PC-3 (cell line): Measurements from ENCODE around the gene NCAPG. TPM values are rescaled to one million over a fixed set of nuclear protein-coding genes. Genes with fewer than 3 reads are reported as not detected.
A peak's percentile ranks its signal among the peaks of the same experiment; 100 is the strongest.

Experiments used
- ATAC-seq: fragments of 200-7000 bp; cut with Tn5 transposase; 2 replicates; pipeline ENCODE4 v1.9.1; 2020; ENCODE audit warnings: mild to moderate bottlenecking, moderate library complexity
- Bru-seq: library from RNA; stranded (reverse); fragments of 400-500 nt; gene quantifications from one replicate; lab custom pipeline; 2021; lab: Mats Ljungman, UMichigan
- BruChase-seq, 2 experiments: library from RNA; stranded (reverse); fragments of 400-500 nt; gene quantifications; one replicate each; lab custom pipeline; 2021; lab: Mats Ljungman, UMichigan
- BruUV-seq: library from RNA; stranded (reverse); fragments of 400-500 nt; replicated peaks from 2 replicates; lab custom pipeline; 2021; lab: Mats Ljungman, UMichigan
- CTCF ChIA-PET: fragments of 300-600 bp; sonication (Branson Sonifier 250); formaldehyde crosslinking; loops from one replicate; lab custom pipeline; 2022; ENCODE audit warnings: antibody characterized with exemption; lab: Charles Lee
- POLR2A ChIA-PET: fragments of 300-600 bp; sonication (Branson Sonifier 250); formaldehyde crosslinking; loops from one replicate; lab custom pipeline; 2022; ENCODE audit warnings: antibody characterized with exemption; ENCODE audit not compliant: unreplicated experiment; lab: Charles Lee
- DNase-seq: peaks from one replicate; pipeline ENCODE4 v3.0.0-alpha.2; 2015
- H2AFZ ChIP-seq: fragments of 300-600 bp; sonication (generic); 2 replicates; pipeline ENCODE4 v1.6.0; 2016; ENCODE audit warnings: antibody characterized with exemption, low read length
- H3F3A ChIP-seq: fragments of 300-600 bp; sonication (generic); one replicate; pipeline ENCODE4 v1.6.0; 2017; ENCODE audit warnings: antibody characterized with exemption, low read length, control low read depth, mild to moderate bottlenecking; ENCODE audit not compliant: unreplicated experiment
- H3K27ac ChIP-seq: fragments of 300-600 bp; sonication (generic); 2 replicates; pipeline ENCODE4 v1.5.1; 2016; ENCODE audit warnings: mild to moderate bottlenecking, low read length
- H3K27me3 ChIP-seq: fragments of 300-600 bp; sonication (generic); 2 replicates; pipeline ENCODE4 v1.6.1; 2016; ENCODE audit warnings: low read length, mixed read lengths
- H3K36me3 ChIP-seq: fragments of 300-600 bp; sonication (generic); 2 replicates; pipeline ENCODE4 v1.6.1; 2016; ENCODE audit warnings: low read depth, mixed run types, low read length, mixed read lengths
- H3K4me1 ChIP-seq: fragments of 300-600 bp; sonication (generic); 2 replicates; pipeline ENCODE4 v1.5.1; 2016; ENCODE audit warnings: low read length; ENCODE audit not compliant: insufficient read depth
- H3K4me2 ChIP-seq: fragments of 300-600 bp; sonication (generic); 2 replicates; pipeline ENCODE4 v1.6.0; 2016; ENCODE audit warnings: low read length
- H3K4me3 ChIP-seq: fragments of 300-600 bp; sonication (generic); 2 replicates; pipeline ENCODE4 v1.5.1; 2016; ENCODE audit warnings: mild to moderate bottlenecking, low read length, mixed read lengths
- H3K79me2 ChIP-seq: fragments of 300-600 bp; sonication (generic); 2 replicates; pipeline ENCODE4 v1.6.1; 2017; ENCODE audit warnings: low read length, mixed read lengths
- H3K9ac ChIP-seq: fragments of 300-600 bp; sonication (generic); 2 replicates; pipeline ENCODE4 v1.6.0; 2016; ENCODE audit warnings: mild to moderate bottlenecking, low read length
- H3K9me2 ChIP-seq: fragments of 300-600 bp; sonication (generic); replicated peaks from 2 replicates; pipeline ENCODE4 v1.6.1; 2016; ENCODE audit warnings: mixed run types, low read length, mixed read lengths
- H3K9me3 ChIP-seq: fragments of 300-600 bp; sonication (generic); 2 replicates; pipeline ENCODE4 v1.6.1; 2016; ENCODE audit warnings: low read length, mixed read lengths
- H4K20me1 ChIP-seq: fragments of 300-600 bp; sonication (generic); 2 replicates; pipeline ENCODE4 v1.6.1; 2016; ENCODE audit warnings: low read length, mixed read lengths
- EZH2 ChIP-seq: fragments of 300-600 bp; sonication (generic); IDR thresholded peaks from one replicate; pipeline ENCODE4 v1.6.1; 2017; ENCODE audit warnings: antibody characterized with exemption, mild to moderate bottlenecking, low read length; ENCODE audit not compliant: unreplicated experiment
- EZH2phosphoT487 ChIP-seq: fragments of 300-600 bp; sonication (generic); IDR thresholded peaks from 2 replicates; pipeline ENCODE4 v1.6.1; 2018; ENCODE audit warnings: mild to moderate bottlenecking, antibody characterized with exemption, low read length, borderline replicate concordance
- intact Hi-C: fragments of 100-400 bp; cut with micrococcal nuclease; formaldehyde crosslinking; loops from 2 replicates; pipeline ENCODE4 v1.9.0; 2023
- long read RNA-seq: library from polyadenylated mRNA; unstranded; transcript quantifications from one replicate; pipeline ENCODE4 v2.0.0, GENCODE V29; 2021; ENCODE audit not compliant: unreplicated experiment
- total RNA-seq: library from RNA; depleted of rRNA; stranded (reverse); fragments of >200 nt; gene quantifications from 2 replicates; pipeline ENCODE4 v1.2.3, GENCODE V29; 2014; rRNA removed
- TF ChIP-seq, protein P1 (sequence below): fragments of 300-600 bp; sonication (generic); conservative IDR thresholded peaks from 2 replicates; pipeline ENCODE4 v1.5.1; 2017; ENCODE audit warnings: antibody characterized with exemption, low read depth, mild to moderate bottlenecking, low read length

The NCAPG gene, protein sequence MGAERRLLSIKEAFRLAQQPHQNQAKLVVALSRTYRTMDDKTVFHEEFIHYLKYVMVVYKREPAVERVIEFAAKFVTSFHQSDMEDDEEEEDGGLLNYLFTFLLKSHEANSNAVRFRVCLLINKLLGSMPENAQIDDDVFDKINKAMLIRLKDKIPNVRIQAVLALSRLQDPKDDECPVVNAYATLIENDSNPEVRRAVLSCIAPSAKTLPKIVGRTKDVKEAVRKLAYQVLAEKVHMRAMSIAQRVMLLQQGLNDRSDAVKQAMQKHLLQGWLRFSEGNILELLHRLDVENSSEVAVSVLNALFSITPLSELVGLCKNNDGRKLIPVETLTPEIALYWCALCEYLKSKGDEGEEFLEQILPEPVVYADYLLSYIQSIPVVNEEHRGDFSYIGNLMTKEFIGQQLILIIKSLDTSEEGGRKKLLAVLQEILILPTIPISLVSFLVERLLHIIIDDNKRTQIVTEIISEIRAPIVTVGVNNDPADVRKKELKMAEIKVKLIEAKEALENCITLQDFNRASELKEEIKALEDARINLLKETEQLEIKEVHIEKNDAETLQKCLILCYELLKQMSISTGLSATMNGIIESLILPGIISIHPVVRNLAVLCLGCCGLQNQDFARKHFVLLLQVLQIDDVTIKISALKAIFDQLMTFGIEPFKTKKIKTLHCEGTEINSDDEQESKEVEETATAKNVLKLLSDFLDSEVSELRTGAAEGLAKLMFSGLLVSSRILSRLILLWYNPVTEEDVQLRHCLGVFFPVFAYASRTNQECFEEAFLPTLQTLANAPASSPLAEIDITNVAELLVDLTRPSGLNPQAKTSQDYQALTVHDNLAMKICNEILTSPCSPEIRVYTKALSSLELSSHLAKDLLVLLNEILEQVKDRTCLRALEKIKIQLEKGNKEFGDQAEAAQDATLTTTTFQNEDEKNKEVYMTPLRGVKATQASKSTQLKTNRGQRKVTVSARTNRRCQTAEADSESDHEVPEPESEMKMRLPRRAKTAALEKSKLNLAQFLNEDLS
- 25.9 and 27.6 TPM in 2 replicates for total RNA-seq
- Bru-seq, nascent RNA = percentile 68 among the genes with signal in this experiment
- BruChase-seq, experiment 1, labeled RNA remaining after a 6-hour chase = percentile 62 among the genes with signal in this experiment
- percentile 38 among the genes with signal in this experiment for BruChase-seq, experiment 2, labeled RNA remaining after a 2-hour chase
- long read RNA-seq, full-length matches to known transcripts = 6 of 10 reads
- long read RNA-seq, partial matches to known transcripts = 3 of 10 reads
- long read RNA-seq, other reads (novel, unspliced or antisense) = 1 of 10 reads

DNA sequence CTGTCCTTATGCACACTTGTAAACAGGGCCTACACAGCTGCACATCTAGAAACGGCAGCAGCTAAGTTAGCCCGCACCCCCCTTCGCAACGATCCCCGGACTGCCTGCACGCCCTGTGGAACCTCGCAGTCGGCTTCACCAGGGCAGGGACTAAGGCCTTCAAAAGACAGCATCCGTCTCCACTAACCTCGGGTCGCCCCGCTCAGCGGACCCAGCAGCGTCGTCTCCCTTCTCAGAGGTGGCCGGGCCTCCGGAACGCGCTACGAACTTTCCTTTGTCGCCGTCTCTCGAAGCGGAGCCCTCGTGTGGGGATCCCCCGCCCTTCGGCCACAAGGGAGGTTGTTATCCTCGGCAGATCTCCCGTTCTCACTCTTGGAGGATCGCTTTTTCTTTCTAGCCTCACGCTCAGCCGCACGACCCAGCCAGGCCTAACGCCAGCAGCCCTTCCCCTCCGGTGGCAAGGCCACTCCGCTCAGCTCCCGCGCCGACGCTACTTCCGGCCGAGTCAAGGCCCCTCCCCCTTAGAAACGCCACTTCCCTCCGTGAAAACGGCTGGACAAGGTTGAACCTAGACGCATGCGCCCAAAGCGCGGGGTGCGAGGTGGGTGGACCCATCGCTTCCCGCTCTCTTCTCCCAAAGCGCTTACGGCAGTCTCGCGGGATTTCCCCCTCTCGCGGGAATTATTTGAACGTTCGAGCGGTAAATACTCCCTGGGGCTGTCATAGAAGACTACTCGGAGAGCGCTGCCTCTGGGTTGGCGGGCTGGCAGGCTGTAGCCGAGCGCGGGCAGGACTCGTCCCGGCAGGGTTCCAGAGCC is at the start of gene NCAPG, which contains the start of gene DCAF16:
Gene NCAPG, plus strand, starts transcription at position 720 of the 818 bp plus-strand sequence. CDS start 99 bp downstream, outside the sequence.
Gene DCAF16, minus strand, starts transcription at position 498 of the 818 bp plus-strand sequence. CDS start 6,616 bp downstream, outside the sequence.
- Histone ChIP-seq H3K4me2 (peak within 1 kb of the TSS; percentile 89), H4K20me1 (peaks cover 27% of the 10 kb centered on the region; the same call in 1 of the 2 replicates), H3K79me2 (peaks cover 99% of the 10 kb centered on the region), H3K4me3 (peak within 1 kb of the TSS; percentile 99), H3K9me3 (no peaks in the 10 kb centered on the region), H3K9ac (peak within 1 kb of the TSS; percentile 99), H3K36me3 (peaks cover 12% of the 10 kb centered on the region), H3K27ac (peak within 1 kb of the TSS; percentile 76), H2AFZ (peak within 1 kb of the TSS; percentile 83), H3K27me3 (no peaks in the 10 kb centered on the region), H3K9me2 (no peaks in the 10 kb centered on the region), H3F3A (no peaks in the 10 kb centered on the region), H3K4me1 (peaks cover 23% of the 10 kb centered on the region)
- ATAC-seq (peak; percentile 83), DNase-seq (peak; percentile 98)
- BruUV-seq = TSS peak; percentile 76
- CTCF ChIA-PET = interaction anchor here (0.6 to 0.7 kb wide), 2 partner anchors 82 to 141 kb away, joined by 4 to 6 read pairs; no protein-coding TSS in a partner anchor
- TF ChIP-seq, protein P1, sequence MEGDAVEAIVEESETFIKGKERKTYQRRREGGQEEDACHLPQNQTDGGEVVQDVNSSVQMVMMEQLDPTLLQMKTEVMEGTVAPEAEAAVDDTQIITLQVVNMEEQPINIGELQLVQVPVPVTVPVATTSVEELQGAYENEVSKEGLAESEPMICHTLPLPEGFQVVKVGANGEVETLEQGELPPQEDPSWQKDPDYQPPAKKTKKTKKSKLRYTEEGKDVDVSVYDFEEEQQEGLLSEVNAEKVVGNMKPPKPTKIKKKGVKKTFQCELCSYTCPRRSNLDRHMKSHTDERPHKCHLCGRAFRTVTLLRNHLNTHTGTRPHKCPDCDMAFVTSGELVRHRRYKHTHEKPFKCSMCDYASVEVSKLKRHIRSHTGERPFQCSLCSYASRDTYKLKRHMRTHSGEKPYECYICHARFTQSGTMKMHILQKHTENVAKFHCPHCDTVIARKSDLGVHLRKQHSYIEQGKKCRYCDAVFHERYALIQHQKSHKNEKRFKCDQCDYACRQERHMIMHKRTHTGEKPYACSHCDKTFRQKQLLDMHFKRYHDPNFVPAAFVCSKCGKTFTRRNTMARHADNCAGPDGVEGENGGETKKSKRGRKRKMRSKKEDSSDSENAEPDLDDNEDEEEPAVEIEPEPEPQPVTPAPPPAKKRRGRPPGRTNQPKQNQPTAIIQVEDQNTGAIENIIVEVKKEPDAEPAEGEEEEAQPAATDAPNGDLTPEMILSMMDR = no peak
- TF ChIP-seq EZH2 = no peak
- POLR2A ChIA-PET = interaction anchor here (0.5 kb wide), 1 partner anchor 16 kb away, joined by 4 read pairs; no protein-coding TSS in a partner anchor
- intact Hi-C loops = loop anchor here (10.0 kb wide), 1 partner anchor 184 kb away; no protein-coding TSS in a partner anchor

DNA sequence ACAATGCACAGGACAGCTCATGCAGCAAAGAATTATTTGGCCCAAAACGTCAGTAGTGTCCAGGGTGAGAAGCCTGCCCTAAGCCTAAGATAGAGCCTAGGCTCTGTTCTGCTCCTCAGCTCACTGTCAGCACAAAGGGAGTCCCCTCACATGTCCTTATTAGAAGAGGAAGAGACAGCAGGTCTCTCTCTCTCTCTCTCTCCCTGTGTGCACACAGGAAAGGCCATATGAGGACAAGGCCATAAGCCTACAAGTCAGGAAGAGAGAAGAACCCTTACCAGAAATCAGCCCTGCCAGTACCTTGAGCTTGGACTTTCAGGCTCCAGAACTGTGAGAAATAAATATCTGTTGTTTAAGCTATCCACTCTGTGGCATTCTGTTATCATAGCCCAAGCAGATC is 49.7 kb upstream of the NCAPG start:
- DNase-seq (no peak), ATAC-seq (no peak)
- Histone ChIP-seq H3K9ac (no peak overlapping the region), H3K9me3 (no peaks in the 10 kb centered on the region), H3K27me3 (no peaks in the 10 kb centered on the region), H3K4me1 (no peaks in the 10 kb centered on the region), H3K36me3 (no peaks in the 10 kb centered on the region), H3K4me3 (no peak overlapping the region), H4K20me1 (no peaks in the 10 kb centered on the region), H3K79me2 (no peaks in the 10 kb centered on the region), H2AFZ (no peak overlapping the region), H3K27ac (no peak overlapping the region), H3K9me2 (no peaks in the 10 kb centered on the region), H3K4me2 (no peak overlapping the region), H3F3A (no peaks in the 10 kb centered on the region)
- no TSS peak for BruUV-seq
- ChIA-PET CTCF (no interaction called here), POLR2A (no interaction called here)
- intact Hi-C loops = no loop called here
- TF ChIP-seq, protein P1 = no peak
- TF ChIP-seq EZH2phosphoT487 (no peak), EZH2 (no peak)
